ENCODE data around the gene NOTCH2NLA.
"Not testable (repeated sequence)": the region's sequence is repeated elsewhere in the genome, so short reads cannot be mapped to it uniquely, and the experiment has no call there.

Gene NOTCH2NLA

DNA sequence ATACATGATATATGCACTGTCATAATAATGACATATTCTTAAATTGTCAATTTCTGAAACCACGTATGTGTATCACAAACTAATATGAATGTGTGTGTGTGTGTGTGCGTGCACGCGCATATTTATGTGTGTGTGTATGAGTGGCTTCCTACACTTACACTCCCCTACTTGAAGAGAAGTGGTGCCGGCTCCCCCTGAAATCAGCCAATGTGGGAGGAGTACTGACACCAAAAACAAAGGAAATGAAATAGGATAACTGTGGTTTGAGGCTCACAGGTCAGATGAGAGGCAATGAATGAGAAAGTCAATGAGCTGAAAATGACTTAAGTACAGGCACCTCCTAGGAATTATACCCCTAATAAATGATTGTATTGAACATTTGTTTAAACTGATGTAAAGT, 44.4 kb upstream of the NOTCH2NLA start:
- not testable (repeated sequence) for H3K9ac ChIP-seq (ENCODE audit: low read depth, low read length, poor library complexity); H3K14ac ChIP-seq (ENCODE audit: low read length); H3K36me3 ChIP-seq (replicated peaks in 1 of 2; ENCODE audit: control insufficient read depth in 2 of 2, insufficient read depth in 2 of 2, low read length in 2 of 2); H3K27ac ChIP-seq (replicated peaks; ENCODE audit: low read length); H2BK12ac ChIP-seq (ENCODE audit: low read length); H3K18ac ChIP-seq (ENCODE audit: low read length); H3K23ac ChIP-seq (ENCODE audit: low read depth, low read length, poor library complexity); H2AFZ ChIP-seq (ENCODE audit: low read length); H3K79me1 ChIP-seq (ENCODE audit: low read depth, low read length); H2AK5ac ChIP-seq (ENCODE audit: low read depth, low read length); H3K27me3 ChIP-seq (ENCODE audit: control insufficient read depth in 3 of 3, insufficient read depth in 3 of 3, low read depth in 1 of 3, low read length in 3 of 3); H2BK15ac ChIP-seq (ENCODE audit: low read length); H2BK120ac ChIP-seq (ENCODE audit: low read depth, low read length); H3K9me3 ChIP-seq (replicated peaks in 1 of 2; ENCODE audit: control insufficient read depth in 2 of 2, insufficient read depth in 1 of 2, low read depth in 1 of 2, low read length in 2 of 2); H2BK5ac ChIP-seq (ENCODE audit: low read length); DNase-seq (ENCODE audit: low spot score); H3K4me3 ChIP-seq (ENCODE audit: low read length in 2 of 2); H4K91ac ChIP-seq (ENCODE audit: low read depth, low read length, poor library complexity); H3K4me2 ChIP-seq (ENCODE audit: insufficient read depth, low read length, poor library complexity, severe bottlenecking); H3K4me1 ChIP-seq (ENCODE audit: control insufficient read depth in 2 of 2, insufficient read depth in 1 of 2, low read depth in 1 of 2, low read length in 2 of 2); H4K8ac ChIP-seq (ENCODE audit: low read depth, low read length); H3K4ac ChIP-seq (ENCODE audit: low read length)
- WGBS, 2 donors (ENCODE audit: extremely low coverage in 2 of 2, insufficient read length in 2 of 2, insufficient replicate concordance in 1 of 2), result no CpG with 5 or more reads among the region's 5 CpGs

DNA sequence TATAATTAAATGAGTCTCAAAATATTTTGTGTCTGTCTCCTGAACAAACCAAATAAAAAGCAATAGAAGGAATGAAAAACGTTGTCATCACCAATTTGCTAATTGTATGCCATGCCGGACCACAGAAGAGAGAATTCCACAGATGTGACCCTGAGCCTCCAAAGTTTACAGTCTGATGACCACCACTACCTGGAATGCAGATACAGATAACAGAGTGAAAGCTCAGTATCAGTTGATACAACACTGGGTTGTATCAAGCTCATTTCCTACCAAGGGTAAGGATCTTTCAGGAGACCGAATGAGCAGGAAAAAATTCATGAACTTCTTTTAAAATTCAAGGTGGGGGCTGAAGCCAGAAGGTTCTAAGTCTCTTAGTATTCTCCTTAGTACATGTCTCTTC, 43.9 kb upstream of the NOTCH2NLA start:
- not testable (repeated sequence) for H3K27ac ChIP-seq (replicated peaks; ENCODE audit: low read length); H3K79me1 ChIP-seq (ENCODE audit: low read depth, low read length); H3K9ac ChIP-seq (ENCODE audit: low read depth, low read length, poor library complexity); H3K36me3 ChIP-seq (replicated peaks in 1 of 2; ENCODE audit: control insufficient read depth in 2 of 2, insufficient read depth in 2 of 2, low read length in 2 of 2); H4K91ac ChIP-seq (ENCODE audit: low read depth, low read length, poor library complexity); H2BK120ac ChIP-seq (ENCODE audit: low read depth, low read length); H2AFZ ChIP-seq (ENCODE audit: low read length); H3K27me3 ChIP-seq (ENCODE audit: control insufficient read depth in 3 of 3, insufficient read depth in 3 of 3, low read depth in 1 of 3, low read length in 3 of 3); H3K9me3 ChIP-seq (replicated peaks in 1 of 2; ENCODE audit: control insufficient read depth in 2 of 2, insufficient read depth in 1 of 2, low read depth in 1 of 2, low read length in 2 of 2); H3K4me1 ChIP-seq (ENCODE audit: control insufficient read depth in 2 of 2, insufficient read depth in 1 of 2, low read depth in 1 of 2, low read length in 2 of 2); H2BK15ac ChIP-seq (ENCODE audit: low read length); H3K4ac ChIP-seq (ENCODE audit: low read length); H2BK5ac ChIP-seq (ENCODE audit: low read length); DNase-seq (ENCODE audit: low spot score); H2AK5ac ChIP-seq (ENCODE audit: low read depth, low read length); H3K4me3 ChIP-seq (ENCODE audit: low read length in 2 of 2); H3K4me2 ChIP-seq (ENCODE audit: insufficient read depth, low read length, poor library complexity, severe bottlenecking); H3K14ac ChIP-seq (ENCODE audit: low read length); H2BK12ac ChIP-seq (ENCODE audit: low read length); H4K8ac ChIP-seq (ENCODE audit: low read depth, low read length); H3K18ac ChIP-seq (ENCODE audit: low read length); H3K23ac ChIP-seq (ENCODE audit: low read depth, low read length, poor library complexity)
- no CpG with 5 or more reads among the region's 3 CpGs for WGBS, 2 donors (ENCODE audit: extremely low coverage in 2 of 2, insufficient read length in 2 of 2, insufficient replicate concordance in 1 of 2)

DNA sequence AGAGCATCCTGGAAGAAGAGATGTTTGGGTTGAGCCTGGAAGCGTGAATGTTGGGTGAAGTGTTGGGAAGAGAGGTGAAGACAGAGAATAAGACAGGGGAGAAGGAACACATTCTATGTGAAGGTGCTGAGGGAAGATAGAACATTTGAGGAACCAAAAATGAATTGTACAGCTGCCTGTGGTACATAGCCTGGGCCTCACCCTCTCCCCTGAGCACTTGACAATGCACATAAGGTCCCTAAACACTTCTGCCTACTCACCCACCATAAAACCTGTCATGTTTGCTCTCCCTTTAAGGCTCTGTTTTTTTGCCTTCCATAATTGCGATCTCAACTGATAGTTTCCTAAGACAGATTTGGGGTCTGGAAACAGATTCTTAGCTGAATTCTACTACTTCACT, 43.2 kb upstream of the NOTCH2NLA start:
- not testable (repeated sequence) for H3K4me3 ChIP-seq (ENCODE audit: low read length in 2 of 2); H2BK12ac ChIP-seq (ENCODE audit: low read length); H3K14ac ChIP-seq (ENCODE audit: low read length); H3K4me1 ChIP-seq (ENCODE audit: control insufficient read depth in 2 of 2, insufficient read depth in 1 of 2, low read depth in 1 of 2, low read length in 2 of 2); H4K91ac ChIP-seq (ENCODE audit: low read depth, low read length, poor library complexity); H2AK5ac ChIP-seq (ENCODE audit: low read depth, low read length); H2AFZ ChIP-seq (ENCODE audit: low read length); DNase-seq (ENCODE audit: low spot score); H3K36me3 ChIP-seq (replicated peaks in 1 of 2; ENCODE audit: control insufficient read depth in 2 of 2, insufficient read depth in 2 of 2, low read length in 2 of 2); H3K27me3 ChIP-seq (ENCODE audit: control insufficient read depth in 3 of 3, insufficient read depth in 3 of 3, low read depth in 1 of 3, low read length in 3 of 3); H3K79me1 ChIP-seq (ENCODE audit: low read depth, low read length); H3K9me3 ChIP-seq (replicated peaks in 1 of 2; ENCODE audit: control insufficient read depth in 2 of 2, insufficient read depth in 1 of 2, low read depth in 1 of 2, low read length in 2 of 2); H3K4me2 ChIP-seq (ENCODE audit: insufficient read depth, low read length, poor library complexity, severe bottlenecking); H3K18ac ChIP-seq (ENCODE audit: low read length); H3K9ac ChIP-seq (ENCODE audit: low read depth, low read length, poor library complexity); H4K8ac ChIP-seq (ENCODE audit: low read depth, low read length); H3K27ac ChIP-seq (replicated peaks; ENCODE audit: low read length); H2BK120ac ChIP-seq (ENCODE audit: low read depth, low read length); H3K4ac ChIP-seq (ENCODE audit: low read length); H2BK15ac ChIP-seq (ENCODE audit: low read length); H2BK5ac ChIP-seq (ENCODE audit: low read length); H3K23ac ChIP-seq (ENCODE audit: low read depth, low read length, poor library complexity)
- no CpG with 5 or more reads among the region's 2 CpGs for WGBS, 2 donors (ENCODE audit: extremely low coverage in 2 of 2, insufficient read length in 2 of 2, insufficient replicate concordance in 1 of 2)

DNA sequence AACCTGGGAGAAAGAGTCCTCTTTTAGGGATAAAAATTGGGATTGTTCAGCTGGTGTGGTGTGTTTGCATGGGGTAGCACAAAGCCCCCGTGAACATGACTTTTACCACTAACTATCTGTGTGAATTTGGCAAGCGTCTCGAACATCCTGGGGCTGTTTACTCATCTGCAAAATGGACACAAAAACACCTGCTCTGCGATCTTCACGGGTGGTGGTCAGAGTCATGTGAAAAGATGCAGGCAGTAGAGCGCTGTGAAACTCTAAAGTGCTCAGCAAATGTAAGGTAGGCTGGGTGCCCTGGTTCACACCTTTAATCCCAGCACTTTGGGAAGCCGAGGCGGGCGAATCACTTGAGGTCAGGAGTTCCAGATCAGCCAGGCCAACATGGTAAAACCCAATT, 41.3 kb upstream of the NOTCH2NLA start:
- H4K8ac ChIP-seq (ENCODE audit: low read depth, low read length); H2BK12ac ChIP-seq (ENCODE audit: low read length); H3K4me3 ChIP-seq (ENCODE audit: low read length in 2 of 2); H2BK5ac ChIP-seq (ENCODE audit: low read length); H2AFZ ChIP-seq (ENCODE audit: low read length); H2BK120ac ChIP-seq (ENCODE audit: low read depth, low read length); H4K91ac ChIP-seq (ENCODE audit: low read depth, low read length, poor library complexity); H3K79me1 ChIP-seq (ENCODE audit: low read depth, low read length); DNase-seq (ENCODE audit: low spot score); H3K9ac ChIP-seq (ENCODE audit: low read depth, low read length, poor library complexity); H3K27me3 ChIP-seq (ENCODE audit: control insufficient read depth in 3 of 3, insufficient read depth in 3 of 3, low read depth in 1 of 3, low read length in 3 of 3); H3K36me3 ChIP-seq (replicated peaks in 1 of 2; ENCODE audit: control insufficient read depth in 2 of 2, insufficient read depth in 2 of 2, low read length in 2 of 2); H3K4me2 ChIP-seq (ENCODE audit: insufficient read depth, low read length, poor library complexity, severe bottlenecking); H3K27ac ChIP-seq (replicated peaks; ENCODE audit: low read length); H3K18ac ChIP-seq (ENCODE audit: low read length); H2AK5ac ChIP-seq (ENCODE audit: low read depth, low read length); H3K9me3 ChIP-seq (replicated peaks in 1 of 2; ENCODE audit: control insufficient read depth in 2 of 2, insufficient read depth in 1 of 2, low read depth in 1 of 2, low read length in 2 of 2); H2BK15ac ChIP-seq (ENCODE audit: low read length); H3K23ac ChIP-seq (ENCODE audit: low read depth, low read length, poor library complexity); H3K4me1 ChIP-seq (ENCODE audit: control insufficient read depth in 2 of 2, insufficient read depth in 1 of 2, low read depth in 1 of 2, low read length in 2 of 2); H3K4ac ChIP-seq (ENCODE audit: low read length); H3K14ac ChIP-seq (ENCODE audit: low read length): not testable (repeated sequence)
- WGBS, 2 donors (ENCODE audit: extremely low coverage in 2 of 2, insufficient read length in 2 of 2, insufficient replicate concordance in 1 of 2), result no CpG with 5 or more reads among the region's 9 CpGs

Data from neuronal stem cell (in vitro differentiated cells).